Measurements from ENCODE around the gene CUL9. TPM values are rescaled to one million over a fixed set of nuclear protein-coding genes. Genes with fewer than 3 reads are reported as not detected.

Gene CUL9
- polyA plus RNA-seq, 3 donors, result 30.8 to 45.6 (median 37.8) TPM

DNA sequence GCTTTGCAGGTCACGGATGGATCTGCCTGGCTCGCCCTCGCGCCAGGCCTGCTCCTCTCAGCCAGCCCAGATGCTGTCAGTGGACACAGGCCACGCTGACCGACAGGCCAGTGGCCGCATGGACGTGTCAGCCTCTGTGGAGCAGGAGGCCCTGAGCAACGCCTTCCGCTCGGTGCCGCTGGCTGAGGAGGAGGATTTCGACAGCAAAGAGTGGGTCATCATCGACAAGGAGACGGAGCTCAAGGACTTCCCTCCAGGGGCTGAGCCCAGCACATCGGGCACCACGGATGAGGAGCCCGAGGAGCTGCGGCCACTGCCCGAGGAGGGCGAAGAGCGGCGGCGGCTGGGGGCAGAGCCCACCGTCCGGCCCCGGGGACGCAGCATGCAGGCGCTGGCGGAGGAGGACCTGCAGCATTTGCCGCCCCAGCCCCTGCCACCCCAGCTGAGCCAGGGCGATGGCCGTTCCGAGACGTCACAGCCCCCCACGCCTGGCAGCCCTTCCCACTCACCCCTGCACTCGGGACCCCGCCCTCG lies 80.9 kb downstream of the CUL9 start:
- no peak for DNase-seq (ENCODE audit: extremely low read depth in 1 of 11, low read depth in 9 of 11, low spot score in 4 of 11)

- DNase-seq (ENCODE audit: extremely low read depth in 1 of 11, low read depth in 9 of 11, low spot score in 4 of 11), result no peak
Observed at GRCh38 chr6:43263314-43264178, 81.5 kb downstream of the CUL9 start.

DNA sequence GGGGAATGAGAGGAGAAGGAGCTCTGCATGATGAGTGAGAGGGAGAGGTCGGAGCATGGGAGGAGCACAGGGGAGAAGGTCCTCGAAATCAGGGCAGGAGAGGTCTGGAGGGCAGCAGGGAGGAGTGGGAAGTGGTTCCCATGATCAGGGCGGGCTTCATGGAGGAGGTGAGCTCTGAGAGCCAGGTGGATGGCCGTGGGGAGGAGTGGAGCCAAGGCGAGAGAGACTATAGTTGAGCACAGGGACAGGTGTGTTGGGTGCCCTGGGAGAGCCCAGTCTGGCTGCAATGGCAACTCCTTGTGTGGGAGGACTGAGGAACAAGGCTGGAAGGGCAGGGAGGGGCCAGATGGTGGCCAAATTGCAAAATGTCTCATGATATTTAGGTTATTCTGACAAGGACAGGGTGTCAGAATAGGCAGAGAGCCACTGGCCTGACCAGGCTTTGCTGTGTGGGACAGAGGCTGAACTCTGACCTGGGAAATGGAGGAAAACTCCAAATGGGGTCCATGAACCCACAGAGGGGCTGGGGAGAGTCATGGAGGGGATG lies 82.7 kb downstream of the CUL9 start:
- no peak for DNase-seq (ENCODE audit: extremely low read depth in 1 of 11, low read depth in 9 of 11, low spot score in 4 of 11)

- no peak for DNase-seq (ENCODE audit: extremely low read depth in 1 of 11, low read depth in 9 of 11, low spot score in 4 of 11)
Observed at GRCh38 chr6:43265564-43265963, 83.6 kb downstream of the CUL9 start.

- DNase-seq (ENCODE audit: extremely low read depth in 1 of 11, low read depth in 9 of 11, low spot score in 4 of 11), result no peak
Observed at GRCh38 chr6:43267619-43268354, 85.8 kb downstream of the CUL9 start.

- no peak for DNase-seq (ENCODE audit: extremely low read depth in 1 of 11, low read depth in 9 of 11, low spot score in 4 of 11)
Observed at GRCh38 chr6:43268355-43268700, 86.3 kb downstream of the CUL9 start.

- DNase-seq (ENCODE audit: extremely low read depth in 1 of 11, low read depth in 9 of 11, low spot score in 4 of 11), result no peak
Observed at GRCh38 chr6:43268782-43269272, 86.8 kb downstream of the CUL9 start.

- no peak for DNase-seq (ENCODE audit: extremely low read depth in 1 of 11, low read depth in 9 of 11, low spot score in 4 of 11)
Observed at GRCh38 chr6:43269273-43270007, 87.4 kb downstream of the CUL9 start.

- no peak for DNase-seq (ENCODE audit: extremely low read depth in 1 of 11, low read depth in 9 of 11, low spot score in 4 of 11)
Observed at GRCh38 chr6:43271103-43271815, 89.3 kb downstream of the CUL9 start.

DNA sequence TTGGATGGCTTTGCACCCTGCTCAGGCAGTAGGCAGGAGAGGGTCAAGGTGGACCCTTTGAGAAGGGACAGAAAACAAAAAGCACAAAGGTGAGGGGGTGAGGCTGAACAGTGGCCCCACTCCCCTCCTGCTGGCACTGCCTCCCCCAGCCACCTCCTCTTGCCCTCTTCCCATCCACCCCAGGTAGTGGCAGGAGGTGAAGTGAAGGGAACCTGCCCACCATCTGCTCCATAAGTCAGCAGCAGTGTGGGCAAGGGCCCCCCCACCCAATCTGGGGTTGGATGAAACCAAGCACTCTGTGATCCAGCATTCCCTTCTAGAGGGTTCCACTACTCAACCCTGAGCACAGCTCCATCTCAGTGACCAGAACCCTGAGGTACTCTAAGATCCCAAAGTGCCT lies 89.9 kb downstream of the CUL9 start:
- DNase-seq (ENCODE audit: extremely low read depth in 1 of 11, low read depth in 9 of 11, low spot score in 4 of 11), result no peak

DNA sequence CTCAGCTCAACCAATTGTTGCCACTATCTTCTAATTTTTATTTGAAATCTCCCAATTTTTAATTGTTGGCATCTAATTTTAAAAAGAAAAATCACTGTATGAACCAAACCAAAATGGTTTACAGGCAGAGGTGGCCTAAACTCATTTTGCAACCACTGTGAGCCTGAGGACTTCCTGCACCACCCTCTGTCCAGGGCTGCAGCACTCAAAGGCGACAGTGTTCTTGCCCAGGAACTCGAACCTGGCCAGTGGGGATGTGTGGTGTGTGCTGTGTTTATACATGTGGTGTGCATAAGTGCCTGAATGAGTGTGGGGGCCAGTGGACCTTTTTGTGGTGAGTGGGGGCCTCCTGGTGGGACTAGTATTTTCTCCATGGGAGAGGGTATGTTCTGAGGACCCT lies 91.7 kb downstream of the CUL9 start:
- DNase-seq (ENCODE audit: extremely low read depth in 1 of 11, low read depth in 9 of 11, low spot score in 4 of 11), result no peak

Other genes with a start within 250 kb of the CUL9 start
- gene GNMT, start 221.4 kb upstream of the CUL9 start, polyA plus RNA-seq (ENCODE audit: insufficient read length in 3 of 3), result 1 to 10 TPM in 1 of 3 donors, under 1 TPM in 2; 0.95 to 2.6 (median 0.98) TPM
- gene PEX6, start 203.0 kb upstream of the CUL9 start, polyA plus RNA-seq (ENCODE audit: insufficient read length in 3 of 3), result 10 to 100 TPM; 23.2 to 32.2 (median 23.4) TPM
- gene PPP2R5D, start 197.6 kb upstream of the CUL9 start, polyA plus RNA-seq (ENCODE audit: insufficient read length in 3 of 3), result 10 to 100 TPM; 51.0 to 66.3 (median 64.0) TPM
- 10 to 100 TPM; 80.8 to 98.4 (median 81.0) TPM for gene MEA1, start 168.2 kb upstream of the CUL9 start, polyA plus RNA-seq (ENCODE audit: insufficient read length in 3 of 3)
- 100 to 1,000 TPM in 1 of 3 donors, 10 to 100 TPM in 2; 91.7 to 104 (median 96.0) TPM for gene KLHDC3, start 167.9 kb upstream of the CUL9 start, polyA plus RNA-seq (ENCODE audit: insufficient read length in 3 of 3)
- gene RRP36, start 160.6 kb upstream of the CUL9 start, polyA plus RNA-seq (ENCODE audit: insufficient read length in 3 of 3), result 10 to 100 TPM; 58.0 to 62.7 (median 62.6) TPM
- 10 to 100 TPM; 47.5 to 57.8 (median 57.7) TPM for gene CUL7, start 128.3 kb upstream of the CUL9 start, polyA plus RNA-seq (ENCODE audit: insufficient read length in 3 of 3)
- 10 to 100 TPM; 46.8 to 73.4 (median 64.4) TPM for gene MRPL2, start 122.8 kb upstream of the CUL9 start, polyA plus RNA-seq (ENCODE audit: insufficient read length in 3 of 3)
- 10 to 100 TPM; 53.8 to 79.3 (median 57.6) TPM for gene KLC4, start 122.6 kb upstream of the CUL9 start, polyA plus RNA-seq (ENCODE audit: insufficient read length in 3 of 3)
- 100 to 1,000 TPM; 217 to 274 (median 239) TPM for gene PTK7, start 105.9 kb upstream of the CUL9 start, polyA plus RNA-seq (ENCODE audit: insufficient read length in 3 of 3)
- 10 to 100 TPM; 27.6 to 32.8 (median 31.5) TPM for gene SRF, start 10.9 kb upstream of the CUL9 start, polyA plus RNA-seq (ENCODE audit: insufficient read length in 3 of 3)
- 10 to 100 TPM; 45.2 to 91.1 (median 85.0) TPM for gene DNPH1, start 47.3 kb downstream of the CUL9 start, polyA plus RNA-seq (ENCODE audit: insufficient read length in 3 of 3)
- gene TTBK1, start 61.3 kb downstream of the CUL9 start, polyA plus RNA-seq (ENCODE audit: insufficient read length in 3 of 3), result under 1 TPM; 0.26 to 0.51 (median 0.29) TPM
- 1 to 10 TPM in 1 of 3 donors, under 1 TPM in 2; 0.79 to 1.4 (median 0.81) TPM for gene SLC22A7, start 116.1 kb downstream of the CUL9 start, polyA plus RNA-seq (ENCODE audit: insufficient read length in 3 of 3)
- 1 to 10 TPM; 3.3 to 9.0 (median 3.7) TPM for gene CRIP3, start 126.6 kb downstream of the CUL9 start, polyA plus RNA-seq (ENCODE audit: insufficient read length in 3 of 3)
- gene ZNF318, start 187.5 kb downstream of the CUL9 start, polyA plus RNA-seq (ENCODE audit: insufficient read length in 3 of 3), result 10 to 100 TPM; 28.5 to 28.8 (median 28.5) TPM
- gene ABCC10, start 245.3 kb downstream of the CUL9 start, polyA plus RNA-seq (ENCODE audit: insufficient read length in 3 of 3), result 10 to 100 TPM; 16.9 to 27.6 (median 21.2) TPM